Measurements from ENCODE around the gene OPN1LW.
"Not testable (repeated sequence)": the region's sequence is repeated elsewhere in the genome, so short reads cannot be mapped to it uniquely, and the experiment has no call there.

OPN1LW gene

DNA sequence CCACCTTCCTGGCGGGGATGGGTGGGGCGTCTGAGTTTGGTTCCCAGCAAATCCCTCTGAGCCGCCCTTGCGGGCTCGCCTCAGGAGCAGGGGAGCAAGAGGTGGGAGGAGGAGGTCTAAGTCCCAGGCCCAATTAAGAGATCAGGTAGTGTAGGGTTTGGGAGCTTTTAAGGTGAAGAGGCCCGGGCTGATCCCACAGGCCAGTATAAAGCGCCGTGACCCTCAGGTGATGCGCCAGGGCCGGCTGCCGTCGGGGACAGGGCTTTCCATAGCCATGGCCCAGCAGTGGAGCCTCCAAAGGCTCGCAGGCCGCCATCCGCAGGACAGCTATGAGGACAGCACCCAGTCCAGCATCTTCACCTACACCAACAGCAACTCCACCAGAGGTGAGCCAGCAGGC is at the start of gene OPN1LW:
OPN1LW (plus strand) TSS at position 234 of the 400 bp plus-strand sequence; CDS start at position 275, 41 bp downstream.
- DNase-seq: not testable (repeated sequence)

GRCh38 chrX:154094833-154095232 is 49.2 kb upstream of the OPN1LW start:
- DNase-seq: no peak

GRCh38 chrX:154096140-154097002 is 47.7 kb upstream of the OPN1LW start:
- peak; percentile 34 for DNase-seq

DNA sequence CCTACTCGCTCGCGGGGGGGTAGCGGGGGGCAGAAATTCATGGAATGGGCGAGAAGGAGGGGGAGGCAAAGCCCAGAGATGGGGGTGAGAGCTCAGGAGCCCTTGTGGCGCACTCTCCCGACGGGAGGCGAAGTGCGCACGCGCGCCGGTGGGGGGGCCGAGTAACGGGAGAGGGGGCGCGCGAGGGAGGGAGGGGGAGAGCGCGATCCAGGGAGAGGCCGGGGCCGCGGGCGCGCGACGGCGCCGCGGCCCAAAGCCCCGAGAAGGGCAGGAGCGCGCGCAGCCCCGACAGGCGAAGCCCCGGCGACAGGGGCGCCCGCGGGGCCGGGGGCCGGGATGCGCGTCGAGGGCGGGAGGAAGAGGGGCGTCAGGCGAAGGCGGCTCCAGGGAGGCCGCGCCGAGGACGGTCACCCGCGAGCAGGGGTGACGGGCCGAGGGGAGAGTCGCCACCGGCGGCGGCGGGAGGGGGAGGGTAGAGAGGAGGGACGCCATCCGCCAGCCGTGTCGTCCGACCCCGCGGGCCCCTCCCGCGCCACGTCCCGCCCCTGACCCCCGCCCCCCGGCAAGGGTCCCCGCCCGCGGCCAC is 46.9 kb upstream of the OPN1LW start:
- peak; percentile 50 for DNase-seq

GRCh38 chrX:154097589-154098541 is 46.2 kb upstream of the OPN1LW start, which contains the start of gene MECP2:
TSS of gene MECP2 (minus strand) at chrX:154097717.
- peak; percentile 91 for DNase-seq

GRCh38 chrX:154098551-154098950 is 45.5 kb upstream of the OPN1LW start:
- no peak for DNase-seq

DNA sequence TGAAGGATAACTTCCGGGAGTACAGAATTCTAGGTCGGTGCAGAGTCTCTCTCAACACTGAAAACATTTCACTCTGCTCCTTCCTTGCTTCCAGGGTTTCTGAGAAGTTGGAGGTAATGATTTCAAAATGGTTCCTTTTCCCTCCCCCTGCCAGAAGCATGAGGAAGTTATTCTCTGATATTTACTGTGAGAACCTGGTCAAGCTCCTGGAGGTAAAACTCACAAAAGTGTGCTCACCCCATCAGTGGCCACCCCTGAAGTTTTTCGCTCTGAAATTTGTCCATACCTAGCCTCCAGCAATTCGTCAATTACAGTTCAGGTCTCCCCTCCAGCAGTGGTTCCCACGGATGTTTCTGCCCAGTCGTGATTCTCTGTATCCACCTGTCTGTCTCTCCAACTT is 30.3 kb upstream of the OPN1LW start:
- DNase-seq: no peak

DNA sequence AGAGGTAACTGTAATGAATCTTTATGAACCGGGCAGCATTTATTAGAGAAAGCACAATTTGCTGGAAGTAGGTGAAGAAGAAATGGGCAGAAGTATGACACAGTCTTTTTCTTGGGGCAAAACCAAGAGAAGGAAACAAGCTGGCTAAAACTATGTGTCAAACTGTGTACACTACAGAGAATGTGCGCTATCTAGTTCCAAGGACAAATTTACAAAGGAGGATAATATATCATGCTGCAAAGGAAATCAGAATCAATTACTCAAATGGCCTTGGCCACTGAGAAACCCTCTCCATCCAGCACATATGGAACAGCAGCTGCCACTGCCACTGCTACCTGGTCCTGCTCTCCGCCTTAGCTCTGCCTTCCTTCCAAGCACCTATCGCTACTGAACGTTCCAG is 29.4 kb upstream of the OPN1LW start:
- no peak for DNase-seq

GRCh38 chrX:154115071-154115470 is 29.0 kb upstream of the OPN1LW start:
- no peak for DNase-seq

DNA sequence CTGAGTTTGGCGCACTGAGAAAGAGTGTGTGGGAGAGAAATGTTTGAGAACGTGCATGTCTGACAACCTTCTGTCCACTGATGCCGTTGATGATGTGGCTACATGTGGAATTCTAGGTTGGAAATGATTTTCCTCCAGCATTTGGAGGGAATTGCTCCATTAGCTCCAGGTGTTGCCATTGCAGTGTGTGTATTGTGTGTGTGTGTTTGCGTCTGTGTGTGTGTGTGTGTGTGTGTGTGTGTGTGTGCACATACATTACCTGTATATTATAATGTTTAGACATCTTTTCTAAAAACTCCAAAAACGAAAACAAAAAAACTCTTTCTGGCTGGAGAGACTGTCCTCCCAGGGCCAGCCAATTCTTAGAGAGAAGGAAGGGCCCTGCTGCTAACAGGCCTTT is 28.3 kb upstream of the OPN1LW start:
- no peak for DNase-seq

DNA sequence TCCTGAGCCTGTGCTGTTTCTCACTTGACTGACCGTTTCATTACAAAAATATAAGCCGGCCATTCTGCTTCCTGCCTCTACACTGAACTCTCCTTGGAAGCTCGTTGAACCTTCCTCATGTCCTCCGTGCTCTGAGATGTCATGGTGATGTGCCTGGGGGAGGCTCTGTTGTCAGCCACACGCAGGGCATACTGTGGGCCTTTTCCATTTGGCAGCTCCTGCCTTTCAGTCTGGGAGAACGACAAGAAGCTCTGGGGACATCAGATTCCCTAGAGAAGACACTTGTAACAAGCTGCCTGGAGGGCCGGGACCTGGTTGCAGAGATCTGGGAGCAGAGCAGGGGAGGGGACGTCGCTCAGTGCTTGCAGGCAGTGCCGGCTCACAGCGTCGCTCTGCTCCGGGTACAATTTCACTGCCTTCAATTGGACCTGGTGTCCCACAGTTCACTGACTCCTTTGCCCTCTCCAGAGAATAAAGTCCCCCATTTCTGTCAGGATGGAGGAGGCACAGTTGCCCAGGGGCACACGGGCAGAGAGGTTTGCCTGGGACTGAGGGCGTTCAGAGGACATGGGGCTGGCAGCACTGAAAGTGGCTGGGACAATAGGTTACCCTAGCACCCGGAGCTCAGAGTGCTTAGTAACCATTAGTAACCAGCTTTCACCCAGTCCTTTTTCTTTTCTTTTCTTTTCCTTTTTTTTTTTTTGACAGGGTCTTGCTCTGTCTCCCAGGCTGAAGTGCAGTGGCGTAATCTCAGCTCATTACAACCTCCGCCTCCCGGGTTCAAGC is 27.4 kb upstream of the OPN1LW start:
- no peak for DNase-seq

DNA sequence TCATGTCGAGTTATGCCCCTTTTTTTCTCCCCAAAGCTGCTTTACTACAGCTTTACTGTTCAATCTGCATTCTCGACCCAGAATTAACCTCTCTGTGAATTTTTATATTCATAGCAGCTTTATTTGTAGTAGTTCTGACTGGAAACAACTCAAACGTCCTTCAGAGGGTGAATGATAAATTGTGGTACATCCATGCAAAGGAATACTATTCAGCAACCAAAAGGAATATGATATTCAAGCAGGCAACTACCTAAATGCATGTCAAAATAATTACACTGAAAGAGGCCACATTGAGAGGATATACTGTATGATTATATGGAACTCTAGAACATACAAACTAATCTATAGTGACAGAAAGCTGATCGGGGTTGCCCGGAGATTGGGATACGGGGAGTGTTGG is 26.5 kb upstream of the OPN1LW start:
- DNase-seq: no peak

DNA sequence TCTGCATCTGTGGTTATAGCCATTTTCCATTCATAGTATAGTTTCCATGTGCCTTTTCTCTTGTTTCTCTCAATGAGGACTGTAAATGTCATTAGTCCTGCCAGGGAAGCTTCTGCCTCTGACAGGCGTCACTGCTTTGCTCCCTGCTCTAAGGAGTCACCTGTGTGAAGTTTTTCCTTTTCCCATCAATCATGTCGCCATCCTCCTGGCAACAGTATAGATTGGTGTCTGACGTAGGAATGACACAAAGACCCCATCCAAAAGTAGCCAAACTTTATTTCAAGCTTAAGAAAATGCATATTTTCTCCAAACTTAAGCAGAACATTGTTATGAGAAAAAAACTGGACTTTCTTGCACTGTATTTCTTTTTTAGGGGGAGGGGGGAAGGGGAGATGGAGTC is 23.5 kb upstream of the OPN1LW start:
- DNase-seq: no peak

- no peak for DNase-seq
Measured at GRCh38 chrX:154121207-154121606, 22.8 kb upstream of the OPN1LW start.

GRCh38 chrX:154121961-154122360 is 22.1 kb upstream of the OPN1LW start:
- DNase-seq: no peak

GRCh38 chrX:154123241-154124219 is 20.5 kb upstream of the OPN1LW start:
- peak; percentile 58 for DNase-seq

DNA sequence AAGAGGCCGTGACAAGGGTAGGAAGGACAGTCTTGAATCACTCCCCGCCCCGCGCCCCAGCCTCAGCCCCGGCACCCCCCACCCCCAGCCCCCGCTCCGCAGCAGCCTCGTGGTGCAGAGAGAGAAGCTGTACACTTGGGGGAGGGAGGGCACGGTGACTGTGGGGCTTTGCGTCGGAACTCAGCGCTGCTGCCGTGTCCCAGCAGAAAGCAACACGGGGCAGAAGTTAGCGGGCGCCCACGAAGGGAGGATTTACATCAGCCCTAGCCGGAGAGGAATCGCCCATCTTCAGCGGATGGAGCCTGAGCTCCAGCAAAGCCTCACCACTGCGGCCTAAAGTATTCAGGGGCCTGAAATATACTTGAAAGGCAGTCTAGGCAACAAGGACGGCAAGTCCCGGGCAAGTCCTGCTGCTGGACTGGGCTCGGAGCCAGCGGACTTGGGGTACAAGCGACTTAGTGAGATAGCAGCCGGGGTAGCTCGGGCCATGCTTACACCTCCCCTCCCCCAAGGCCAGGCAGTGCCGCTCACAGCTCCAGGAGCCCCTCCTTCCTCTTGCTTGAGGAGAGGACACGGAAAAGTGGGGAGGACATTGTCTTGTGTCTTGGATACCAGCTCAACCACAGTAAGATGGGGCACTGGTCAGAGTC is 18.5 kb upstream of the OPN1LW start:
- no peak for DNase-seq

- DNase-seq: no peak
Measured at GRCh38 chrX:154126101-154126500, 17.9 kb upstream of the OPN1LW start.

- no peak for DNase-seq
Measured at GRCh38 chrX:154131955-154132354, 12.1 kb upstream of the OPN1LW start.

- DNase-seq: no peak
Measured at GRCh38 chrX:154132366-154132765, 11.7 kb upstream of the OPN1LW start.

Measured in activated CD4-positive, alpha-beta T cell treated with anti-CD3 and anti-CD28 coated beads, Interleukin-2, amount 50 U/mL, for 16 hours (primary cell).